Small intestine (tissue), 7 donors: Measurements from ENCODE around the gene HID1. TPM values are rescaled to one million over a fixed set of nuclear protein-coding genes. Genes with fewer than 3 reads are reported as not detected.

Source experiments
- DNase-seq, 2 donors: peaks; one replicate each; pipeline versions ENCODE4 v3.0.0 to v3.0.0-alpha.2; 2013
- FAIRE-seq: peaks from 2 replicates; lab custom pipeline; 2012; peaks lifted over from hg19 to GRCh38; lab: Jason Lieb, UNC
- H3K27ac ChIP-seq, 3 donors: one replicate each; pipeline ENCODE4 v1.5.1; 2013; ENCODE audit warnings: low read length in 2 of 3, mild to moderate bottlenecking in 2 of 3, control low read depth in 1 of 3, inconsistent platforms in 1 of 3, low read depth in 1 of 3, moderate library complexity in 1 of 3
- H3K27me3 ChIP-seq, 3 donors: one replicate each; pipeline ENCODE4 v1.6.1; 2013; ENCODE audit warnings: low read length in 3 of 3, inconsistent platforms in 1 of 3; ENCODE audit not compliant: control insufficient read depth in 3 of 3, insufficient read depth in 3 of 3
- H3K36me3 ChIP-seq, 3 donors: one replicate each; pipeline ENCODE4 v1.6.1; 2013; ENCODE audit warnings: low read length in 3 of 3, inconsistent platforms in 1 of 3, low read depth in 1 of 3, mild to moderate bottlenecking in 1 of 3, moderate library complexity in 1 of 3; ENCODE audit not compliant: control insufficient read depth in 3 of 3, insufficient read depth in 2 of 3
- H3K4me1 ChIP-seq, 3 donors: one replicate each; pipeline ENCODE4 v1.6.1; 2013; ENCODE audit warnings: low read length in 2 of 3, inconsistent platforms in 1 of 3, low read depth in 1 of 3, mild to moderate bottlenecking in 1 of 3, moderate library complexity in 1 of 3; ENCODE audit not compliant: control insufficient read depth in 3 of 3, insufficient read depth in 2 of 3
- H3K4me3 ChIP-seq, 3 donors: one replicate each; pipeline ENCODE4 v1.5.1; 2013; ENCODE audit warnings: low read length in 3 of 3, control low read depth in 1 of 3, inconsistent platforms in 1 of 3, low read depth in 1 of 3, mild to moderate bottlenecking in 1 of 3, moderate library complexity in 1 of 3
- H3K9me3 ChIP-seq, 2 donors: one replicate each; pipeline ENCODE4 v1.6.1; 2013; ENCODE audit warnings: low read depth in 1 of 2, low read length in 1 of 2; ENCODE audit not compliant: control insufficient read depth in 2 of 2, insufficient read depth in 1 of 2
- WGBS, 3 donors: extraction: QIAGEN DNeasy Blood & Tissue Kit; methylation state at CpG; one replicate each; pipeline ENCODE4 v1.1.7; 2013; 5-methylcytosine and 5-hydroxymethylcytosine counted together
- polyA plus RNA-seq, 4 donors: library from polyadenylated mRNA; stranded (reverse) in 3 of 4; unstranded in 1 of 4; fragments of 200-250 nt in 3 of 4; fragments of 120-200 nt in 1 of 4; gene quantifications; one replicate each; pipeline versions ENCODE4 v1.2.1 to v1.2.3, GENCODE V29; 2013
- donor health status: healthy with polysubstance abuse.
- donor health status: control.
- donor health status: control.
- donor health status: Bipolar disorder and iron deficiency.
- donor health status: healthy.

The HID1 gene
- polyA plus RNA-seq, 4 donors: 37.0 to 60.4 (median 40.6) TPM

DNA sequence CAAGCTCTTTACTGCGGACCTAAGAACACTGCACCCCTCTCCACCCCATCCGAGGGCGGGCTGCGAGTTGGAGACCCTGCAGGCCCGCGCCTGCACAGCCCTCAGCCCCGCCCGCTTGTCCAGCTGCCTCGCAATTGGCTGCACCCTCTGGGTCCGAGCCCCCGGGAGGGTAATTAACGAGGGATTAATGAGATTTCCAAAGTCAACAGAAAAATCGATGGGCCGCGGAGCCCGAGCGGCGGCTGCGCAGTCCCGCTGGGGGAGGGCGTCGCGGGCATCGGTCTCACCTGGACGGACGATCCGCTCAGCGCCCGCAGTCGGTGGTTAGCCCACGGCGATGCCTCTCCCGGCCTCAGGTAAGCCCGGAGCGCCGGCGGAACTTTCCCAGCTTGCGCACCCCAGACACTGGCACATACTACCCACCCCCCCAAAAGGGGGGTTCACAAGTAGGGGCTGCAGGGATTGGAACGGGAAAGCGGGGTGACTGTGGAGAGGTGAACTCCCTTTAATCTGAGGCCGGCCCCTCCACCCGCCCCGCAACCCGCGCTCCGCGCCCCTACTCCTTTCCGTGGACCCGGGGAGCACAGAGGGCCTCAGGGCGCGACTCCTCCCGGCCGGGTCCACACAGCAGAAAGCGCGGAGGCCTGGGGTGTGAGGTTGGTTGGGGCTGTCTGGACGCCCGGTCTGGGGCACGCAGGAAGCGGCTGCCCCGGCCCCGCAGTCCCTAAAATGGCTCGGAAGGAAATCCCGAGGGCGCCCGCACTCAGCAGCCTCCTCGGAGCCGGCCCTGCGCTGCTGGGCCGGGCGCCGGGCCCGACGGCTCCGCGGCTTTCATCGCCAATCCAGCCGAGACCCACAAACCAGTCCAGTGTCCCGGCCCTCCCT lies 36.7 kb downstream of the HID1 start, which contains the start of gene OTOP3:
OTOP3 (plus strand) TSS at position 314 of the 885 bp plus-strand sequence; CDS start at position 338, 24 bp downstream.
- Histone ChIP-seq H3K36me3 (peaks cover 0 to 8% (median 0%) of the 10 kb centered on the region in 3 donors), H3K27ac (peak within 1 kb of the TSS in 2 of 3 donors; percentile 49 to 91), H3K9me3 (no peaks in the 10 kb centered on the region), H3K27me3 (peaks cover 0 to 60% (median 34%) of the 10 kb centered on the region in 3 donors), H3K4me1 (peaks cover 2 to 34% (median 4%) of the 10 kb centered on the region in 3 donors), H3K4me3 (peak within 1 kb of the TSS in 2 of 3 donors; percentile 46 to 74)
- 2 to 5% (median 3%) methylated on average over 67 to 78 of the region's 78 CpGs for WGBS, 3 donors
- DNase-seq (peak; percentile 55 to 65), FAIRE-seq (no peak)

DNA sequence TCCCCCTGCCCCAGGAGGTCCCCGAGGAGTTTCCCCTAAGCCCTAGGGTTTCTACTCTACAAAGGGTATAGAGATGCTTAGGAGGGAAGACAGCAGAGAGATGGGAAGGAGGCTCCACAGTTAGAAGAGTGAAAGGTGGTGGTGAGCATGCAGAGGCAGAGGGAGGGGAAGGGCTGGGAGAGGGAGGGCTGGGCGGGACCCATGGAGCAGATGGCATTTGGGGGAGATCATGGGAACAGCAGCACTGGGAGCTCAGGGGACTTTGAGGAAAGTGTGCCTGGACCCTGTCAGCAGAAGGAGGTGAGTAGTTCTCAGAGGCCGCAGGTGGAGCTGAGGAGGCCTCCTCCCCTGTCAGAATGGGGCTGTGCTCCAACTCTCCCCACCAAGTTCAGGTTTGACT lies 37.5 kb downstream of the HID1 start:
- H3K9me3 ChIP-seq: no peaks in the 10 kb centered on the region
- 52 to 66% (median 53%) methylated on average over 2 to 3 of the region's 3 CpGs for WGBS, 3 donors
- DNase-seq: no peak
- peak overlapping the region in 2 of 3 donors; percentile 46 to 74 for H3K4me3 ChIP-seq
- FAIRE-seq: no peak
- peak overlapping the region in 2 of 3 donors; percentile 49 to 91 for H3K27ac ChIP-seq
- peaks cover 0 to 58% (median 34%) of the 10 kb centered on the region in 3 donors for H3K27me3 ChIP-seq
- peaks cover 0 to 6% (median 0%) of the 10 kb centered on the region in 3 donors for H3K36me3 ChIP-seq
- peaks cover 2 to 34% (median 4%) of the 10 kb centered on the region in 3 donors for H3K4me1 ChIP-seq

DNA sequence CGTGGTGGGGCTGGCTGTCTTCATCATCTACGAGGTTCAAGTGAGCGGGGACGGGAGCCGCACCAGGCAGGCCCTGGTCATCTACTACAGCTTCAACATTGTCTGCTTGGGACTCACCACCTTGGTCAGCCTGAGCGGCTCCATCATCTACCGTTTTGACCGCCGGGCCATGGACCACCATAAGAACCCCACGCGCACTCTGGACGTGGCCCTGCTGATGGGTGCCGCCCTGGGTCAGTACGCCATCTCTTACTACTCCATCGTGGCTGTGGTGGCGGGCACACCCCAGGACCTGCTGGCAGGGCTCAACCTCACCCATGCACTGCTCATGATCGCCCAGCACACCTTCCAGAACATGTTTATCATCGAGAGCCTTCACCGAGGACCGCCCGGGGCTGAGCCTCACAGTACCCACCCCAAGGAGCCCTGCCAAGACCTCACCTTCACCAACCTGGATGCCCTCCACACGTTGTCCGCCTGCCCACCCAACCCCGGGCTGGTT lies 42.0 kb downstream of the HID1 start:
- no peaks in the 10 kb centered on the region for H3K9me3 ChIP-seq
- DNase-seq (no peak), FAIRE-seq (no peak)
- H3K4me3 ChIP-seq: no peak overlapping the region
- H3K27ac ChIP-seq: no peak overlapping the region
- no peaks in the 10 kb centered on the region for H3K36me3 ChIP-seq
- 89 to 92% (median 91%) methylated on average over 23 to 24 of the region's 24 CpGs for WGBS, 3 donors
- peaks cover 0 to 49% (median 22%) of the 10 kb centered on the region in 3 donors for H3K27me3 ChIP-seq
- H3K4me1 ChIP-seq: peaks cover 0 to 5% (median 0%) of the 10 kb centered on the region in 3 donors

DNA sequence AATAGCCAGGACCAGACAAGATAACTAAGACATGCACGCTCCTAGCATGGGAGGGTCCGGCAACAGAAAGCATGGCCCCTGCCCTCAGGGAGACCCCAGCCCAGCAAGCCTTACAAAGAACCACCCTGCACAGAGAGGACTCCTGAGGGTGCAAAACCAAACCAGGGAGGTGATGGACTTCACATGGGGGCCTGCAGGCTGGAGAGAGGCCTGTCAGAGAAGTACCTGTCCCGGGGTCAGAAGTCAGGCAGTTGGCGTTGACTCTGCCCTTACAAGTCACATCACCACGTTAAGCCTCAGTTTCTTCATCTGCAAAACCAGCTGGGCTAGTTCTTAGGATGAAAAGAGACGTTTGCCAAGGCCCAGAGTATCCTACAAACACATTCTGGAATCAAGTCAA lies 43.8 kb downstream of the HID1 start:
- WGBS, 3 donors: 66 to 72% (median 68%) methylated on average over 6 of the region's 6 CpGs
- Histone ChIP-seq H3K27ac (no peak overlapping the region), H3K9me3 (no peaks in the 10 kb centered on the region), H3K4me3 (no peak overlapping the region), H3K36me3 (no peaks in the 10 kb centered on the region), H3K27me3 (peaks cover 0 to 49% (median 32%) of the 10 kb centered on the region in 3 donors), H3K4me1 (peaks cover 0 to 11% (median under 1%) of the 10 kb centered on the region in 3 donors)
- no peak for FAIRE-seq
- DNase-seq: no peak

DNA sequence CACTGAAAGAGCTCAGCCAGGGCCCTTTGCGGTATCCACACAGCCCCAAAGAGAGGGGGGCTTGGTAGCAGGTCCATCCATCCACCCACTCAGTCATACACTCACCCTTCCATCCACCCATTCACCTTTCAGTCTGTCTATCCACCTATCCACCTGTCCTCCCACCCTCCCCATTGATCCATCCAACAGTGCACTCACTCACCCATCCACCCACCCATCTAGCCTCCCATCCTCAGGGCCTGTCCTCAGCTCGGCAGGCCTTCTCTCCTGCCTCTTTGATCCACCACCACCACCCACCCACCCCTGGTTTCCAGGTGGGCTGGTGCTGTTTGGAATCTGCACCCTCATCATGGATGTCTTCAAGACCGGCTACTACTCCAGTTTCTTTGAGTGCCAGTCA lies 47.3 kb downstream of the HID1 start:
- WGBS, 3 donors: 61 to 76% (median 70%) methylated on average over 3 of the region's 3 CpGs
- Histone ChIP-seq H3K36me3 (no peaks in the 10 kb centered on the region), H3K27me3 (peaks cover 0 to 62% (median 34%) of the 10 kb centered on the region in 3 donors), H3K4me1 (peaks cover 2 to 24% (median 4%) of the 10 kb centered on the region in 3 donors), H3K4me3 (no peak overlapping the region), H3K27ac (no peak overlapping the region), H3K9me3 (no peaks in the 10 kb centered on the region)
- FAIRE-seq (no peak), DNase-seq (no peak)

- peaks cover 0 to 70% (median 34%) of the 10 kb centered on the region in 3 donors for H3K27me3 ChIP-seq
- peak within 1 kb of the TSS in 2 of 3 donors; percentile 41 to 46 for H3K4me3 ChIP-seq
- DNase-seq (peak in 1 of 2 donors; percentile 44), FAIRE-seq (no peak)
- no peak within 1 kb of the TSS for H3K27ac ChIP-seq
- 3 to 6% (median 4%) methylated on average over 54 of the region's 54 CpGs for WGBS, 3 donors
- no peaks in the 10 kb centered on the region for H3K36me3 ChIP-seq
- no peaks in the 10 kb centered on the region for H3K9me3 ChIP-seq
- peaks cover 2 to 24% (median 4%) of the 10 kb centered on the region in 3 donors for H3K4me1 ChIP-seq
Measured at GRCh38 chr17:74924250-74924948, 48.2 kb downstream of the HID1 start, which contains the start of gene OTOP2. OTOP2 (plus strand) TSS chr17:74924273; CDS start chr17:74924633, 360 bp downstream.

GRCh38 chr17:74923538-74924249 lies 48.9 kb downstream of the HID1 start:
- Histone ChIP-seq H3K27me3 (peaks cover 0 to 75% (median 34%) of the 10 kb centered on the region in 3 donors), H3K9me3 (no peaks in the 10 kb centered on the region), H3K36me3 (no peaks in the 10 kb centered on the region), H3K4me1 (peaks cover 2 to 26% (median 4%) of the 10 kb centered on the region in 3 donors), H3K27ac (no peak overlapping the region), H3K4me3 (peak overlapping the region in 2 of 3 donors; percentile 41 to 46)
- WGBS, 3 donors: 2 to 3% (median 2%) methylated on average over 37 to 59 of the region's 59 CpGs
- FAIRE-seq (no peak), DNase-seq (peak; percentile 64 to 86)
